IMR-90 (cell line): Measurements from ENCODE around the gene TPH1. TPM values are rescaled to one million over a fixed set of nuclear protein-coding genes. Genes with fewer than 3 reads are reported as not detected.

ENCODE experiments used
- ATAC-seq: fragments of 200-7000 bp; cut with Tn5 transposase; 2 replicates; pipeline ENCODE4 v1.9.1; 2020; ENCODE audit warnings: low read depth, mild to moderate bottlenecking, moderate library complexity
- BruUV-seq: library from RNA; stranded (reverse); fragments of 400-500 nt; replicated peaks from 2 replicates; lab custom pipeline; 2021; lab: Mats Ljungman, UMichigan
- CTCF ChIA-PET: fragments of 300-600 bp; formaldehyde crosslinking; extraction: SDS; loops from one replicate; lab custom pipeline; 2021; ENCODE audit warnings: antibody characterized with exemption; lab: Yijun Ruan, JAX
- POLR2A ChIA-PET: fragments of 300-600 bp; sonication (Branson Sonifier 250); formaldehyde crosslinking; loops from one replicate; lab custom pipeline; 2022; ENCODE audit warnings: antibody characterized with exemption; ENCODE audit not compliant: unreplicated experiment; lab: Charles Lee
- DNase-seq: peaks from one replicate; pipeline ENCODE4 v3.0.0; 2013
- H2AFZ ChIP-seq: replicated peaks from 2 replicates; pipeline ENCODE3; 2013; ENCODE audit warnings: low read length, mild to moderate bottlenecking; ENCODE audit not compliant: poor library complexity
- H2AK5ac ChIP-seq: 2 replicates; pipeline ENCODE4 v1.6.1; 2013; ENCODE audit warnings: low read depth, low read length, inconsistent platforms
- H2AK9ac ChIP-seq: replicated peaks from 2 replicates; pipeline ENCODE3; 2013; ENCODE audit warnings: mild to moderate bottlenecking, low read depth, low read length, moderate library complexity; ENCODE audit not compliant: poor library complexity
- H2BK120ac ChIP-seq: 2 replicates; pipeline ENCODE4 v1.6.1; 2013; ENCODE audit warnings: low read depth, low read length, inconsistent platforms
- H2BK15ac ChIP-seq: 3 replicates; pipeline ENCODE4 v1.6.1; 2013; ENCODE audit warnings: low read depth, low read length, inconsistent platforms
- H2BK20ac ChIP-seq: 2 replicates; pipeline ENCODE4 v1.6.1; 2013; ENCODE audit warnings: low read depth, mild to moderate bottlenecking, inconsistent platforms, low read length, moderate library complexity
- H2BK5ac ChIP-seq: 2 replicates; pipeline ENCODE4 v1.6.1; 2013; ENCODE audit warnings: mild to moderate bottlenecking, low read depth, low read length, inconsistent platforms; ENCODE audit not compliant: poor library complexity, severe bottlenecking
- H3K14ac ChIP-seq: replicated peaks from 2 replicates; pipeline ENCODE4 v1.6.1; 2013; ENCODE audit warnings: low read depth, low read length, inconsistent platforms
- H3K18ac ChIP-seq: 2 replicates; pipeline ENCODE4 v1.6.1; 2013; ENCODE audit warnings: low read depth, low read length, control low read depth
- H3K23ac ChIP-seq: 2 replicates; pipeline ENCODE4 v1.6.1; 2013; ENCODE audit warnings: low read depth, low read length, inconsistent platforms
- H3K27ac ChIP-seq: 2 replicates; pipeline ENCODE4 v1.5.1; 2013; ENCODE audit warnings: mild to moderate bottlenecking, control low read depth, low read length; ENCODE audit not compliant: insufficient read depth
- H3K27me3 ChIP-seq: 2 replicates; pipeline ENCODE4 v1.6.1; 2013; ENCODE audit warnings: low read length; ENCODE audit not compliant: control insufficient read depth, insufficient read depth
- H3K36me3 ChIP-seq: 2 replicates; pipeline ENCODE4 v1.6.1; 2013; ENCODE audit warnings: low read length, mixed read lengths; ENCODE audit not compliant: control insufficient read depth, insufficient read depth
- H3K4ac ChIP-seq: 2 replicates; pipeline ENCODE4 v1.6.1; 2013; ENCODE audit warnings: low read depth, low read length, inconsistent platforms
- H3K4me1 ChIP-seq: 2 replicates; pipeline ENCODE4 v1.6.1; 2013; ENCODE audit warnings: low read length, mixed read lengths; ENCODE audit not compliant: control insufficient read depth, insufficient read depth
- H3K4me2 ChIP-seq: 2 replicates; pipeline ENCODE4 v1.6.1; 2013; ENCODE audit warnings: low read depth, mild to moderate bottlenecking, control low read depth, low read length, moderate library complexity
- H3K4me3 ChIP-seq: 2 replicates; pipeline ENCODE4 v1.5.1; 2013; ENCODE audit warnings: low read depth, mild to moderate bottlenecking, control low read depth, low read length, moderate library complexity; ENCODE audit not compliant: insufficient read depth
- H3K56ac ChIP-seq: 2 replicates; pipeline ENCODE4 v1.6.1; 2013; ENCODE audit warnings: low read length, inconsistent platforms; ENCODE audit not compliant: insufficient read depth; ENCODE audit errors: extremely low read depth
- H3K79me1 ChIP-seq, 2 experiments: 2 replicates each; pipeline ENCODE4 v1.6.1; 2013; ENCODE audit warnings: low read length in 2 of 2, inconsistent platforms in 1 of 2, low read depth in 1 of 2
- H3K9ac ChIP-seq: 2 replicates; pipeline ENCODE4 v1.6.1; 2013; ENCODE audit warnings: low read depth, low read length, control low read depth
- H3K9me1 ChIP-seq: 2 replicates; pipeline ENCODE4 v1.6.1; 2013; ENCODE audit warnings: low read length, inconsistent platforms; ENCODE audit not compliant: insufficient read depth
- H3K9me3 ChIP-seq: 2 replicates; pipeline ENCODE4 v1.6.1; 2013; ENCODE audit warnings: low read length; ENCODE audit not compliant: control insufficient read depth, insufficient read depth
- H4K20me1 ChIP-seq: 2 replicates; pipeline ENCODE4 v1.6.1; 2013; ENCODE audit warnings: low read length, inconsistent platforms; ENCODE audit not compliant: insufficient read depth
- H4K5ac ChIP-seq: 2 replicates; pipeline ENCODE4 v1.6.1; 2013; ENCODE audit warnings: mild to moderate bottlenecking, low read depth, low read length, control low read depth
- H4K8ac ChIP-seq, 2 experiments: 2 replicates each; pipeline ENCODE4 v1.6.1; 2013; ENCODE audit warnings: low read depth in 2 of 2, low read length in 2 of 2, control low read depth in 1 of 2, inconsistent platforms in 1 of 2
- H4K91ac ChIP-seq: 2 replicates; pipeline ENCODE4 v1.6.1; 2013; ENCODE audit warnings: low read depth, low read length, inconsistent platforms; ENCODE audit not compliant: insufficient read depth
- CEBPB ChIP-seq: IDR thresholded peaks from 2 replicates; pipeline ENCODE4 v1.6.1; 2012; ENCODE audit warnings: low read depth, low read length, improper control_type of control experiment
- RCOR1 ChIP-seq: IDR thresholded peaks from 2 replicates; pipeline ENCODE4 v1.6.1; 2012; ENCODE audit warnings: mild to moderate bottlenecking, low read length, improper control_type of control experiment; ENCODE audit not compliant: insufficient replicate concordance
- WGBS, 2 experiments: methylation state at CpG; one replicate each; pipeline versions ENCODE4 v1.1.5 to v1.1.7; 2013; ENCODE audit warnings: missing lambda C conversion rate in 2 of 2; ENCODE audit not compliant: insufficient read length in 1 of 2; ENCODE audit errors: extremely low coverage in 2 of 2; 5-methylcytosine and 5-hydroxymethylcytosine counted together
- dilution Hi-C: fragments of 300-500 bp; cut with HindIII; formaldehyde crosslinking; loops from one replicate; pipeline ENCODE4 v1.14.3; 2018; ENCODE audit warnings: low sequenced_read_pairs; ENCODE audit not compliant: unreplicated experiment
- in situ Hi-C: fragments of 300-500 bp; cut with MboI; formaldehyde crosslinking; loops from 3 replicates; pipeline ENCODE4 v1.14.3; 2019; ENCODE audit warnings: low sequenced_read_pairs, inconsistent platforms, mixed read lengths
- intact Hi-C: fragments of 100-400 bp; cut with micrococcal nuclease; formaldehyde crosslinking; loops from 2 replicates; pipeline ENCODE4 v1.10.0; 2022
- polyA plus RNA-seq, 3 experiments: library from polyadenylated mRNA; depleted of rRNA; stranded (reverse); fragments of >200 nt; gene quantifications; 2 replicates each; pipeline ENCODE4 v1.2.3, GENCODE V29; 2012; ENCODE audit warnings: low replicate concordance in 1 of 3
- total RNA-seq: library from RNA; depleted of rRNA; stranded (reverse); fragments of >200 nt; gene quantifications from 2 replicates; pipeline ENCODE4 v1.2.3, GENCODE V29; 2012

TPH1 gene
- total and polyA plus RNA-seq, 2 of the 4 experiments (the other 2 are of a cell fraction), result under 0.01 to 0.07 TPM

GRCh38 chr11:18065572-18065971 is 19.5 kb upstream of the TPH1 start:
- 94% methylated on average over 3 of the region's 8 CpGs; no CpG with 5 or more reads in 1 of the 2 experiments for WGBS, 2 experiments
- no peaks in the 10 kb centered on the region for H3K9me1 ChIP-seq
- H3K4ac ChIP-seq, result no peak overlapping the region
- no peak overlapping the region for H2AK9ac ChIP-seq
- no peak overlapping the region for H2BK15ac ChIP-seq
- dilution Hi-C loops (no loop called here), intact Hi-C loops (no loop called here), in situ Hi-C loops (no loop called here)
- ChIA-PET CTCF (no interaction called here), POLR2A (no interaction called here)
- H4K91ac ChIP-seq, result no peak overlapping the region
- H3K23ac ChIP-seq, result no peak overlapping the region
- no peaks in the 10 kb centered on the region for H4K20me1 ChIP-seq
- no peak overlapping the region for H2BK20ac ChIP-seq
- no peak overlapping the region for H2AFZ ChIP-seq
- H3K4me1 ChIP-seq, result peaks cover 2% of the 10 kb centered on the region; the same call in 1 of the 2 replicates
- DNase-seq, result no peak
- no peaks in the 10 kb centered on the region for H3K9me3 ChIP-seq
- no peak overlapping the region for H3K4me2 ChIP-seq
- no peaks in the 10 kb centered on the region for H3K27me3 ChIP-seq
- no peak overlapping the region for H3K14ac ChIP-seq
- no peak overlapping the region for H3K27ac ChIP-seq
- no peak for ATAC-seq
- H3K4me3 ChIP-seq, result no peak overlapping the region
- H3K79me1 ChIP-seq, result no peaks in the 10 kb centered on the region
- H3K9ac ChIP-seq, result no peak overlapping the region
- no peak overlapping the region for H2AK5ac ChIP-seq
- no TSS peak for BruUV-seq
- H3K18ac ChIP-seq, result no peak overlapping the region
- no peak overlapping the region for H4K5ac ChIP-seq
- H2BK120ac ChIP-seq, result no peak overlapping the region
- H3K56ac ChIP-seq, result no peak overlapping the region
- H2BK5ac ChIP-seq, result no peak overlapping the region
- no peaks in the 10 kb centered on the region for H3K36me3 ChIP-seq
- TF ChIP-seq CEBPB (no peak), RCOR1 (no peak)
- H4K8ac ChIP-seq, result no peak overlapping the region
